Thoracic aorta (tissue), 2 donors: ENCODE results near the gene WDFY3. TPM values are rescaled to one million over a fixed set of nuclear protein-coding genes. Genes with fewer than 3 reads are reported as not detected.

Experiments used
- ATAC-seq: fragments of 150-250 bp; one replicate; pipeline ENCODE4 v1.8.0; 2017; ENCODE audit warnings: low read depth; ENCODE audit not compliant: insufficient number of reproducible peaks, low FRiP score
- DNase-seq: peaks from one replicate; pipeline ENCODE4 v3.0.0-alpha.2; 2020; ENCODE audit warnings: low spot score
- H3K27ac ChIP-seq, 2 donors: fragments of 200-600 bp; sonication (generic); 1 replicate in 1 of 2; 2 replicates in 1 of 2; pipeline ENCODE4 v1.5.1; 2016; ENCODE audit warnings: mild to moderate bottlenecking in 2 of 2, moderate library complexity in 2 of 2
- H3K27me3 ChIP-seq: fragments of 200-600 bp; sonication (generic); replicated peaks from 2 replicates; pipeline ENCODE4 v1.6.0; 2016; ENCODE audit warnings: mild to moderate bottlenecking; ENCODE audit not compliant: insufficient read depth
- H3K36me3 ChIP-seq: fragments of 200-600 bp; sonication (generic); one replicate; pipeline ENCODE4 v1.5.1; 2016
- H3K4me1 ChIP-seq, 2 donors: fragments of 200-600 bp; sonication (generic); 1 replicate in 1 of 2; 2 replicates in 1 of 2; pipeline versions ENCODE4 v1.5.1 to v1.6.0; 2016; ENCODE audit warnings: low read depth in 2 of 2, mild to moderate bottlenecking in 1 of 2; ENCODE audit not compliant: control insufficient read depth in 1 of 2
- H3K4me3 ChIP-seq: fragments of 200-600 bp; sonication (generic); 2 replicates; pipeline ENCODE4 v1.5.1; 2016; ENCODE audit warnings: mild to moderate bottlenecking
- H3K9me3 ChIP-seq: fragments of 200-600 bp; sonication (generic); 2 replicates; pipeline ENCODE4 v1.5.1; 2016
- total RNA-seq, 2 donors: library from RNA; depleted of rRNA; stranded (reverse); fragments of >200 nt; gene quantifications; one replicate each; pipeline versions ENCODE4 v1.1.0 to v1.2.3, GENCODE V29; 2016
- TF ChIP-seq, protein P1 (sequence below): fragments of 200-600 bp; sonication (generic); IDR thresholded peaks from one replicate; pipeline ENCODE4 v1.5.1; 2019; ENCODE audit warnings: antibody characterized with exemption

Gene WDFY3
- total RNA-seq, 2 donors from 2014 or later: 116 to 140 TPM

DNA sequence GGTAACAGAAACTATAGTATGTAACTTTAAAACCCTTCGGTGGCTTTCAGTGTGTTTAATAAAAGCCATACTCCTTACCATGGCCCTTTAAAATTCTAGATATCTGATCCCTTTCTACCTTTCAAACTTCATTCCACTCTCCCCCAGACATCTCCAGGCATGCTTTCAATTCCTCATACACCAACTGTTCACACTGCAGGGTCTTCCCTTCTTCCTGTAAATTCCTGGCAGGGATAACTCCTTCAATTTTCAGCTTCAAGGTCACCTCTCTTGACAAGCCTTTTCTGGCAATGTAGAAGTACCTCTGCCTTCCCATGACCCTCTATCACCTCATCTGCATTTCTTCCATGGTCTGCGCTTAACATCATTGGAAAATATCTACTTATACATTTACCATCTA lies 60.8 kb downstream of the WDFY3 start:
- Histone ChIP-seq H3K4me3 (no peak overlapping the region), H3K4me1 (peaks cover 14 to 26% of the 10 kb centered on the region in 2 donors), H3K27me3 (no peaks in the 10 kb centered on the region), H3K36me3 (no peaks in the 10 kb centered on the region), H3K9me3 (no peaks in the 10 kb centered on the region), H3K27ac (no peak overlapping the region)
- TF ChIP-seq, protein P1, sequence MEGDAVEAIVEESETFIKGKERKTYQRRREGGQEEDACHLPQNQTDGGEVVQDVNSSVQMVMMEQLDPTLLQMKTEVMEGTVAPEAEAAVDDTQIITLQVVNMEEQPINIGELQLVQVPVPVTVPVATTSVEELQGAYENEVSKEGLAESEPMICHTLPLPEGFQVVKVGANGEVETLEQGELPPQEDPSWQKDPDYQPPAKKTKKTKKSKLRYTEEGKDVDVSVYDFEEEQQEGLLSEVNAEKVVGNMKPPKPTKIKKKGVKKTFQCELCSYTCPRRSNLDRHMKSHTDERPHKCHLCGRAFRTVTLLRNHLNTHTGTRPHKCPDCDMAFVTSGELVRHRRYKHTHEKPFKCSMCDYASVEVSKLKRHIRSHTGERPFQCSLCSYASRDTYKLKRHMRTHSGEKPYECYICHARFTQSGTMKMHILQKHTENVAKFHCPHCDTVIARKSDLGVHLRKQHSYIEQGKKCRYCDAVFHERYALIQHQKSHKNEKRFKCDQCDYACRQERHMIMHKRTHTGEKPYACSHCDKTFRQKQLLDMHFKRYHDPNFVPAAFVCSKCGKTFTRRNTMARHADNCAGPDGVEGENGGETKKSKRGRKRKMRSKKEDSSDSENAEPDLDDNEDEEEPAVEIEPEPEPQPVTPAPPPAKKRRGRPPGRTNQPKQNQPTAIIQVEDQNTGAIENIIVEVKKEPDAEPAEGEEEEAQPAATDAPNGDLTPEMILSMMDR: no peak
- ATAC-seq (no peak), DNase-seq (no peak)

DNA sequence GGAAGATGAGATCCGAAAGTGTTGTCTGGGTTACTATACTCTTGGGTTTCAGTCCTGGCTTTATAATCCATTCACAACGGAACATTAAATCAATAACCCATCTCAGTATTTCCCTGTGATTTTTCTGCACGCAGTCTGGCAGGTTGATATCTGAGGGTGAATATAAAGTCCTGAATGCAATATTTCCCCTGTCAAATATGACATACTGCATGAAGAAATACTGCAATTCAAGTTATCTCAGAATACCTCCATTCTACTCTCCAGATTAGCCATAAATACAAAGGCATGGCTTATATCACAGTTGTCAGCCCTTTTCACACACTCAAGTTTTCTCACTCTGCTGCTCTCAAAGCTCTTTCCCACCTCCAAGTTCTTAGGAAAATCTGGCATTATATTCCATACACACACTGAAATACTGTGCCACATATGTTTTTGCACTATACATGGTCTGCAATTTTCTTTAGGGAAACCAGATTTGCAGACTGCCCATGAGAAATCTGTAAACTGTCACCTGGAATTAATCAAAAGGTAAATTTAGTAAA lies 64.7 kb downstream of the WDFY3 start:
- DNase-seq (no peak), ATAC-seq (no peak)
- TF ChIP-seq, protein P1: no peak
- H3K27ac ChIP-seq: no peak overlapping the region
- no peaks in the 10 kb centered on the region for H3K4me1 ChIP-seq
- H3K9me3 ChIP-seq: no peaks in the 10 kb centered on the region
- H3K27me3 ChIP-seq: no peaks in the 10 kb centered on the region
- H3K4me3 ChIP-seq: no peak overlapping the region
- H3K36me3 ChIP-seq: no peaks in the 10 kb centered on the region

DNA sequence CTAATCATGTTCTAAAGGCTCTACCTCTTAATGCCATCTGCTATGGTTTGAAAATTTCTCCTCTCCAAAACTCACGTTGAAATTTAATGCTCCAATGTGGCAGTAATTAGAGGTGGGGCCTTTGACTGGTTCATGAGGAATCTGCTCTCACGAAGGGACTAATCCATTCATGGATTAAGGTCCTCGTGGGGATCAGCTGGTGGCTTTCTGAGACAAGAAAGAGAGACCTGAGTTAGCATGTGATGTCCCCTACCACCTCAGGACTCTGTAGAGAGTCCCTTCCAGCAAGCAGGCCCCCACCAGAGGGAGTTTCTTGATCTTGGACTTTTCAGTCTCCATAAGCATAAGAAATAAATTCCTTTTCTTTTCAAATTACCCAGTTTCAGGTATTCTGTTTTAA lies 65.3 kb downstream of the WDFY3 start:
- TF ChIP-seq, protein P1: no peak
- H3K9me3 ChIP-seq: no peaks in the 10 kb centered on the region
- no peaks in the 10 kb centered on the region for H3K4me1 ChIP-seq
- no peaks in the 10 kb centered on the region for H3K36me3 ChIP-seq
- ATAC-seq (no peak), DNase-seq (no peak)
- H3K4me3 ChIP-seq: no peak overlapping the region
- no peak overlapping the region for H3K27ac ChIP-seq
- no peaks in the 10 kb centered on the region for H3K27me3 ChIP-seq

DNA sequence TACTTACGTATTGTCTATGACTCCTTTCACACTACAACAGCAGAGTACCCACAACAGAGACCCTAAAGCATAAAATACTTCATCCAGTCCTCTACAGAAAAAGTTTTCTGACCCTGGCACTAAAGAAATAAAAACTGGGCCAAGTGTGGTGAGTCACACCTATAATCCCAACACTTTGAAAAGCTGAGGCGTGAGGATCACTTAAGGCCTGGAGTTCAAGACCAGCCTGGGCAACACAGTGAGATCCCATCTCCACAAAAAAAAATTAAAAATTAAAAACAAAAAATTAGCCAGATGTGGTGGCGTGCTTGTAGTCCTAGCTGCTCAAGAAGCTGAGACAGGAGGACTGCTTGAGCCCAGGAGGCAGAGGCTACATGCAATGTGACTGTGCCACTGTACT lies 66.9 kb downstream of the WDFY3 start:
- Histone ChIP-seq H3K9me3 (no peaks in the 10 kb centered on the region), H3K27me3 (no peaks in the 10 kb centered on the region), H3K27ac (no peak overlapping the region), H3K4me1 (no peaks in the 10 kb centered on the region), H3K4me3 (no peak overlapping the region), H3K36me3 (no peaks in the 10 kb centered on the region)
- no peak for DNase-seq
- TF ChIP-seq, protein P1: no peak
- no peak for ATAC-seq

DNA sequence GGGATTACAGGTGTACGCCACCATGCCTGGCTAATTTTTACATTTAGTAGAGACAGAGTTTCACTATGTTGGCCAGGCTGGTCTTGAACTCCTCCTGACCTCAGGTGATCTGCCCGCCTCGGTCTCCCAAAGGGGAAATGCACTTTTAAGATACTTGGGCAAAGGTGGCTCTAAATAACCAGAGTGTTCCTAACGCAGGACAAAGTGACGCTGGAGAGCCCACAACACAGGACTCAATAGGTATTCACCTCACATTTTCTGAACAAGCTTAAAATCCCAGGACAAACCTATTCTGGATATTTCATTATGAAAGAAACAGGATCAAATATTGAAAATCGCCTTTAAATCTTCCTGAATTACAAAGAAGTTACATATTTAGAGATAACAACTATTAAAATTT lies 69.0 kb downstream of the WDFY3 start:
- ATAC-seq: no peak
- TF ChIP-seq, protein P1: no peak
- no peaks in the 10 kb centered on the region for H3K36me3 ChIP-seq
- DNase-seq: no peak
- H3K27me3 ChIP-seq: no peaks in the 10 kb centered on the region
- no peaks in the 10 kb centered on the region for H3K4me1 ChIP-seq
- no peak overlapping the region for H3K27ac ChIP-seq
- H3K4me3 ChIP-seq: no peak overlapping the region
- no peaks in the 10 kb centered on the region for H3K9me3 ChIP-seq
